T-cell (primary cell): ENCODE data around the gene DCC. TPM values are rescaled to one million over a fixed set of nuclear protein-coding genes. Genes with fewer than 3 reads are reported as not detected.

Experiments used
- ATAC-seq, 4 experiments: fragments of 200-7000 bp in 3 of 4; fragments of 150-1000 bp in 1 of 4; cut with Tn5 transposase; replicated peaks in 1 of 4; 1 replicate in 3 of 4; 2 replicates in 1 of 4; pipeline ENCODE4 v1.10.0; 2021; ENCODE audit warnings: moderate library complexity in 3 of 4, mild to moderate bottlenecking in 2 of 4, moderate number of reproducible peaks in 1 of 4
- CTCF ChIA-PET, 2 donors: fragments of 300-600 bp; sonication (Branson Sonifier 250); formaldehyde crosslinking; loops; one replicate each; lab custom pipeline; 2022; ENCODE audit warnings: antibody characterized with exemption in 2 of 2; lab: Charles Lee
- POLR2A ChIA-PET, 2 donors: fragments of 300-600 bp; sonication (Branson Sonifier 250); formaldehyde crosslinking; loops; one replicate each; lab custom pipeline; 2022; ENCODE audit warnings: antibody characterized with exemption in 2 of 2; lab: Charles Lee
- DNase-seq, 35 experiments: peaks; one replicate each; pipeline versions ENCODE4 v3.0.0 to v3.0.0-alpha.2; 2013 to 2023
- H3K27ac ChIP-seq: one replicate; pipeline ENCODE4 v1.5.1; 2013; ENCODE audit warnings: low read length
- H3K27me3 ChIP-seq, 2 experiments: replicated peaks in 1 of 2; 1 replicate in 1 of 2; 2 replicates in 1 of 2; pipeline versions ENCODE4 v1.6.1 to v1.7.0; 2013; ENCODE audit warnings: low read length in 1 of 2, mixed read lengths in 1 of 2; ENCODE audit not compliant: control insufficient read depth in 2 of 2, insufficient read depth in 2 of 2; ENCODE audit errors: extremely low read depth in 1 of 2
- H3K36me3 ChIP-seq, 2 donors: 1 replicate in 1 of 2; 2 replicates in 1 of 2; pipeline versions ENCODE4 v1.6.1 to v1.7.0; 2013; ENCODE audit warnings: low read length in 1 of 2; ENCODE audit not compliant: control insufficient read depth in 2 of 2, insufficient read depth in 1 of 2; ENCODE audit errors: extremely low read depth in 1 of 2
- H3K4me1 ChIP-seq, 2 experiments: 1 replicate in 1 of 2; 2 replicates in 1 of 2; pipeline versions ENCODE4 v1.6.1 to v1.7.0; 2013; ENCODE audit warnings: low read length in 2 of 2, mixed read lengths in 1 of 2; ENCODE audit not compliant: insufficient read depth in 2 of 2, control insufficient read depth in 1 of 2; ENCODE audit errors: extremely low read depth in 1 of 2
- H3K4me3 ChIP-seq, 2 donors: 1 replicate in 1 of 2; 2 replicates in 1 of 2; pipeline versions ENCODE4 v1.5.1 to v1.7.0; 2013; ENCODE audit warnings: mild to moderate bottlenecking in 2 of 2, low read length in 1 of 2, moderate library complexity in 1 of 2; ENCODE audit not compliant: control insufficient read depth in 1 of 2; ENCODE audit errors: extremely low read depth in 1 of 2
- H3K9me3 ChIP-seq: 2 replicates; pipeline ENCODE4 v1.7.0; 2013
- H3K27ac Mint-ChIP-seq, 2 donors: one replicate each; pipeline ENCODE4 v1.8.0; 2020 to 2021; ENCODE audit warnings: mild to moderate bottlenecking in 2 of 2, mixed read lengths in 2 of 2
- H3K27me3 Mint-ChIP-seq, 2 donors: one replicate each; pipeline ENCODE4 v1.8.0; 2021 to 2022; ENCODE audit warnings: mixed read lengths in 2 of 2
- H3K36me3 Mint-ChIP-seq: one replicate; pipeline ENCODE4 v1.8.0; 2021; ENCODE audit warnings: mixed read lengths
- H3K4me1 Mint-ChIP-seq, 3 donors: one replicate each; pipeline ENCODE4 v1.8.0; 2020 to 2022; ENCODE audit warnings: mixed read lengths in 3 of 3, mild to moderate bottlenecking in 1 of 3
- H3K4me3 Mint-ChIP-seq, 3 donors: one replicate each; pipeline ENCODE4 v1.8.0; 2020 to 2022; ENCODE audit warnings: mild to moderate bottlenecking in 3 of 3, mixed read lengths in 3 of 3, moderate library complexity in 3 of 3
- H3K9me3 Mint-ChIP-seq, 3 donors: one replicate each; pipeline ENCODE4 v1.8.0; 2020 to 2022; ENCODE audit warnings: mixed read lengths in 3 of 3
- WGBS: methylation state at CpG from one replicate; pipeline ENCODE4 v1.1.5; 2013; ENCODE audit warnings: missing lambda C conversion rate; ENCODE audit not compliant: insufficient coverage; 5-methylcytosine and 5-hydroxymethylcytosine counted together
- total RNA-seq, 35 experiments: library from RNA in 6 of 35; stranded (reverse) in 6 of 35; fragments of 120-200 nt in 1 of 35; gene quantifications; one replicate each; pipeline versions ENCODE4 v1.2.1 to v1.2.4 and lab custom pipeline; 2013 to 2026

Gene DCC
- total RNA-seq, 5 donors from 2014 or later (not counting 1 experiment from before 2014, with no cell fraction given) = not detected

DNA sequence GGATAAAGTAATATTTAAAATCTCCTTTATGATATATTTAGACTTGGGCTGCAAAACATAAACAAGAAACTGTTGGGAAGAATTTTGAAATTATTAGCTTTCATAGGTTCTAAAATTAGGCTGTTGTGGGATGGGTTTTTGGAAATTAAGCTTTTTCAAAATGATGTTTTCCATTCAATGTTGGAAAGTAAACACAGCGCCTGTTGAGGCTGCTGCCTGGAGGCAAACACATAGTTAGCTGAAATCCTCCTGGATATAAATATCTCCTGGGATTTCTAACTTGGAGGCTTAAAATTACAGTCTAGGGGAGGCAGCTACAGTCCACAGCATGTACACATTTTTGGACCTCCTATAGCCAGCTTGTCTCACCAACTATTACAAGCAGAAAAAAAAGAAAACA is 197.3 kb downstream of the DCC start:
- WGBS = no CpG with 5 or more reads among the region's 1 CpG
- Mint-ChIP-seq H3K27ac (no peak overlapping the region), H3K36me3 (no peaks in the 10 kb centered on the region), H3K4me3 (no peak overlapping the region), H3K27me3 (no peaks in the 10 kb centered on the region), H3K4me1 (no peaks in the 10 kb centered on the region), H3K9me3 (peaks cover 0 to 7% (median 4%) of the 10 kb centered on the region in 3 donors)
- no peak overlapping the region for H3K27ac ChIP-seq
- ChIA-PET POLR2A (interaction anchor here in 1 of 2 donors (0.6 to 0.7 kb wide), 2 partner anchors 9 to 1131 kb away, joined by 3 read pairs; no protein-coding TSS in a partner anchor), CTCF (no interaction called here)
- H3K27me3 ChIP-seq = no peaks in the 10 kb centered on the region
- H3K36me3 ChIP-seq = no peaks in the 10 kb centered on the region
- H3K4me1 ChIP-seq = no peaks in the 10 kb centered on the region
- no peaks in the 10 kb centered on the region for H3K9me3 ChIP-seq
- no peak for DNase-seq
- H3K4me3 ChIP-seq = no peak overlapping the region
- no peak for ATAC-seq

DNA sequence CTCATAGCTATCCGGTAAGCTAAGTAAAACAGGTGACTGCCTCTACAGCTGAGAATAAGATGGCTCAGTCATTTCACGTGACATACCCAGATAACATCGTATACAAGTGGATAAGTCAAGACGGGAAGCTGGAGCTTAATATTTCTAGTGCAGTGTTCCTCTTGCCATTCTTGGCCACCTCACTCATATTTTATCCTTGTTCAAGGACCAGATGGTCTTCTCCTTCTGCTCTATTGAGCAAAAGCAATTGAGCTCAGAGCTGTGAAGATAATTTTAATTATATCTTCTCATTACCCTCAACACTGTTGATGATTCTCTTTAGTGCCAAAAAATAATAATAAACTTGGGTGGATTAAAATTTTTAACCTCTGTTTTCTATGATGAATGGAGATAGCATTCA is 201.1 kb downstream of the DCC start:
- Histone ChIP-seq H3K4me1 (no peaks in the 10 kb centered on the region), H3K27me3 (no peaks in the 10 kb centered on the region), H3K9me3 (no peaks in the 10 kb centered on the region), H3K4me3 (no peak overlapping the region), H3K36me3 (no peaks in the 10 kb centered on the region), H3K27ac (no peak overlapping the region)
- ChIA-PET POLR2A (no interaction called here), CTCF (interaction anchor here in 1 of 2 donors (0.6 kb wide), 1 partner anchor 1868 kb away, joined by 3 read pairs; no protein-coding TSS in a partner anchor)
- Mint-ChIP-seq H3K27me3 (no peaks in the 10 kb centered on the region), H3K4me3 (no peak overlapping the region), H3K4me1 (no peaks in the 10 kb centered on the region), H3K36me3 (no peaks in the 10 kb centered on the region), H3K9me3 (peaks cover under 1 to 4% (median 2%) of the 10 kb centered on the region in 3 donors), H3K27ac (no peak overlapping the region)
- ATAC-seq = no peak
- no peak for DNase-seq
- 100% methylated on average over 1 of the region's 4 CpGs for WGBS

GRCh38 chr18:52544086-52544485 is 204.1 kb downstream of the DCC start:
- ATAC-seq = no peak

DNA sequence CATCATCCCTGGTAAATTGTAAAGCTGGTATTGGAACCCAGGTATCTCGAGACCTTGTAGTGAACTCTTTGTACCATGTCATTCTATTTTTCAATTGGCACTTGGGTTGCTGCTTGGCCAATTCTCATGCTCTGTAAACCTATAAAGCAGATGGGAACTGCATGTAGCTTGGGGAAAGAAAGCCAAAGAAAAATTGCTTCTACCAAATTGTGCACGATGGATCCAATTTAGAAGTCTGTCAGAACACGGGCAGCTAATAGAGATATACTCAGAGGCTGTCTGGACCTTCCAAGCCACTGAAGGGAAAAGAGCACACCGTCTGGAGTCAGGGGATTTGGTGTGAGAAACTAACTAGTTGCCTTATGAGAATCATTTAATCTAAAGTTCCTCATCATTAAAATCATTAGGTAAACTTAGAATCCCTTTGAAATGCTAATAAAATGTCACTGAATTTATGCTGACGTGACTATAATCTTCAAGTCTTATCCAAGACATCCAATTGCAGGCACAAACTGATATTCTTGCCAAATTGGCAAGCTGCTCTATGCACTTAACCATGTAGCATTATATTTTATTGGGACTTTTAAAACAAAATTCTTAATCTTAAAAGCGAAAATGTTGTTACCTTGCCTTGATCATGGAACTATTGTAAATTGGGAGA is 206.8 kb downstream of the DCC start:
- Histone ChIP-seq H3K36me3 (no peaks in the 10 kb centered on the region), H3K27me3 (no peaks in the 10 kb centered on the region), H3K27ac (no peak overlapping the region), H3K4me3 (no peak overlapping the region), H3K9me3 (no peaks in the 10 kb centered on the region), H3K4me1 (no peaks in the 10 kb centered on the region)
- H3K27ac Mint-ChIP-seq = no peak overlapping the region
- no peaks in the 10 kb centered on the region for H3K36me3 Mint-ChIP-seq
- H3K4me3 Mint-ChIP-seq = no peak overlapping the region
- no peaks in the 10 kb centered on the region for H3K4me1 Mint-ChIP-seq
- H3K9me3 Mint-ChIP-seq = peaks cover 0 to 7% (median 0%) of the 10 kb centered on the region in 3 donors
- DNase-seq (no peak), ATAC-seq (no peak)
- 100% methylated on average over 2 of the region's 6 CpGs for WGBS
- CTCF ChIA-PET = no interaction called here
- H3K27me3 Mint-ChIP-seq = no peaks in the 10 kb centered on the region
- POLR2A ChIA-PET = no interaction called here

More at GRCh38 chr18:52544086-52544485, 204.1 kb downstream of the DCC start:
- no peak overlapping the region for H3K4me3 ChIP-seq
- no peaks in the 10 kb centered on the region for H3K36me3 ChIP-seq
- WGBS = no CpG with 5 or more reads among the region's 4 CpGs
- H3K9me3 ChIP-seq = no peaks in the 10 kb centered on the region
- H3K27me3 Mint-ChIP-seq = no peaks in the 10 kb centered on the region
- DNase-seq = no peak
- no peaks in the 10 kb centered on the region for H3K4me1 ChIP-seq
- no peaks in the 10 kb centered on the region for H3K4me1 Mint-ChIP-seq
- POLR2A ChIA-PET = no interaction called here
- H3K36me3 Mint-ChIP-seq = no peaks in the 10 kb centered on the region
- CTCF ChIA-PET = no interaction called here
- no peak overlapping the region for H3K27ac ChIP-seq
- H3K9me3 Mint-ChIP-seq = peaks cover 0 to 3% (median 0%) of the 10 kb centered on the region in 3 donors
- no peak overlapping the region for H3K4me3 Mint-ChIP-seq
- no peak overlapping the region for H3K27ac Mint-ChIP-seq
- no peaks in the 10 kb centered on the region for H3K27me3 ChIP-seq

DNA sequence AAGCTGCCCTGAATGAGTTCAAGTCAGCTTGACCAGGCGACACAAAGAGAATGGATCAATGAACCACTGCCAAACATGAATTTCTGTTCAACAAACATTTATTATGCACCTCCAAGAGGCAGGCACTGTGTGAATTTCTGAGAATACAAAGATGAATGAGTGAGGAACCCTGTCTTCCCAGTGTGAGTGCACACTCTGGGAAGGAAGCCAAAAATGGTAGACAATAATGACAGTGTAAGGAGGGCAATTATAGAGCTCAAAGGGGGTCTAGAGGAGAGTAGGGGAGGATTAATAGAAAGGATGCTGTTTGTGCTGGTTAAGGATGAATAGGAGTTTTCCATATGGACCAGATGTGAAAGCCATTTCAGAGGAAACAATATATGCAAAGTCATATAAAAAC is 213.4 kb downstream of the DCC start:
- no peaks in the 10 kb centered on the region for H3K9me3 ChIP-seq
- H3K36me3 Mint-ChIP-seq = no peaks in the 10 kb centered on the region
- H3K4me1 ChIP-seq = no peaks in the 10 kb centered on the region
- ATAC-seq (no peak), DNase-seq (no peak)
- no peak overlapping the region for H3K4me3 ChIP-seq
- no peak overlapping the region for H3K27ac Mint-ChIP-seq
- H3K9me3 Mint-ChIP-seq = peaks cover 0 to 15% (median 5%) of the 10 kb centered on the region in 3 donors
- no peaks in the 10 kb centered on the region for H3K27me3 Mint-ChIP-seq
- no peaks in the 10 kb centered on the region for H3K36me3 ChIP-seq
- H3K4me3 Mint-ChIP-seq = no peak overlapping the region
- ChIA-PET CTCF (no interaction called here), POLR2A (no interaction called here)
- H3K4me1 Mint-ChIP-seq = no peaks in the 10 kb centered on the region
- WGBS = no CpG with 5 or more reads among the region's 1 CpG
- no peaks in the 10 kb centered on the region for H3K27me3 ChIP-seq
- no peak overlapping the region for H3K27ac ChIP-seq

DNA sequence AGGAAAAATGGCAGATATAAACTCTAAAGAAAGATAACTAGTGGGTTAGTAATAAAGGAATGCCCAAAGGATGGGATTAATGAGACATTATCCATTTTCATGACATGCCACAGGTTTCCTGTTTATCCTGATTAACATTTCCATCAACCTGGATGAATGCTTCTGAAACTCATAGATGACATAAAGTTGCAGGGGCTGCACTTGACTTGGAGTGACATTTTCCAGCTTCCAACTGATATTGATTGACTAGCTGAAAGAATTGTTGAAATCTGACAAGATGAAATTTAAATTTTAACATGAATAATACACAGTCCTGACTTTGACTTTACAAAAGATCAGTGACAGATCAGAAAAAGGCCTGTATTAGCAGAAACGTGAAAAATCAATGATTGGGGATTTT is 214.2 kb downstream of the DCC start:
- H3K9me3 Mint-ChIP-seq = peaks cover 0 to 15% (median 5%) of the 10 kb centered on the region in 3 donors
- H3K27me3 Mint-ChIP-seq = no peaks in the 10 kb centered on the region
- no peaks in the 10 kb centered on the region for H3K36me3 ChIP-seq
- no peak overlapping the region for H3K4me3 ChIP-seq
- DNase-seq (no peak), ATAC-seq (no peak)
- H3K9me3 ChIP-seq = no peaks in the 10 kb centered on the region
- no peaks in the 10 kb centered on the region for H3K27me3 ChIP-seq
- no peaks in the 10 kb centered on the region for H3K36me3 Mint-ChIP-seq
- H3K4me3 Mint-ChIP-seq = no peak overlapping the region
- no peak overlapping the region for H3K27ac Mint-ChIP-seq
- no peaks in the 10 kb centered on the region for H3K4me1 ChIP-seq
- no peak overlapping the region for H3K27ac ChIP-seq
- H3K4me1 Mint-ChIP-seq = no peaks in the 10 kb centered on the region
- WGBS = 17% methylated on average over 1 of the region's 1 CpG
- ChIA-PET POLR2A (no interaction called here), CTCF (no interaction called here)
